Measurements from ENCODE around the gene ATP7B. TPM values are rescaled to one million over a fixed set of nuclear protein-coding genes. Genes with fewer than 3 reads are reported as not detected.

The ATP7B gene
- total RNA-seq, 1 donor from 2014 or later = 37.7 TPM

- Histone ChIP-seq H3K4me1 (no peaks in the 10 kb centered on the region), H3K36me3 (peaks cover 0 to 13% of the 10 kb centered on the region in 2 donors), H3K4me3 (no peak overlapping the region), H3K27me3 (no peaks in the 10 kb centered on the region), H3K9me3 (no peaks in the 10 kb centered on the region), H3K27ac (no peak overlapping the region)
- no peak for DNase-seq (ENCODE audit: low spot score in 2 of 2)
- intact Hi-C loops (cut with DNase I) = no loop called here
- no peak for TF ChIP-seq CTCF (IDR thresholded peaks at IDR 0.05)
Measured at GRCh38 chr13:51957377-51958216, 53.7 kb downstream of the ATP7B start.

- no peak for DNase-seq (ENCODE audit: low spot score in 2 of 2)
- Histone ChIP-seq H3K36me3 (peaks cover 0 to 13% of the 10 kb centered on the region in 2 donors), H3K4me3 (no peak overlapping the region), H3K27me3 (no peaks in the 10 kb centered on the region), H3K4me1 (no peaks in the 10 kb centered on the region), H3K9me3 (no peaks in the 10 kb centered on the region), H3K27ac (no peak overlapping the region)
- TF ChIP-seq CTCF (IDR thresholded peaks at IDR 0.05) = no peak
- intact Hi-C loops (cut with DNase I) = no loop called here
Measured at GRCh38 chr13:51956717-51957116, 54.5 kb downstream of the ATP7B start.

GRCh38 chr13:51955816-51956603, 55.2 kb downstream of the ATP7B start:
- H3K27ac ChIP-seq = no peak overlapping the region
- no peak for TF ChIP-seq CTCF (IDR thresholded peaks at IDR 0.05)
- H3K9me3 ChIP-seq = no peaks in the 10 kb centered on the region
- H3K4me3 ChIP-seq = no peak overlapping the region
- peaks cover 0 to 13% of the 10 kb centered on the region in 2 donors for H3K36me3 ChIP-seq
- H3K27me3 ChIP-seq = no peaks in the 10 kb centered on the region
- intact Hi-C loops (cut with DNase I) = no loop called here
- DNase-seq (ENCODE audit: low spot score in 2 of 2) = no peak
- no peaks in the 10 kb centered on the region for H3K4me1 ChIP-seq

GRCh38 chr13:51955281-51955771, 55.9 kb downstream of the ATP7B start:
- Histone ChIP-seq H3K27me3 (no peaks in the 10 kb centered on the region), H3K9me3 (no peaks in the 10 kb centered on the region), H3K4me1 (no peaks in the 10 kb centered on the region), H3K4me3 (no peak overlapping the region), H3K36me3 (peaks cover 0 to 13% of the 10 kb centered on the region in 2 donors), H3K27ac (no peak overlapping the region)
- intact Hi-C loops (cut with DNase I) = no loop called here
- DNase-seq (ENCODE audit: low spot score in 2 of 2) = no peak
- no peak for TF ChIP-seq CTCF (IDR thresholded peaks at IDR 0.05)

- Histone ChIP-seq H3K9me3 (no peaks in the 10 kb centered on the region), H3K36me3 (peaks cover 0 to 13% of the 10 kb centered on the region in 2 donors), H3K4me1 (no peaks in the 10 kb centered on the region), H3K27ac (no peak overlapping the region), H3K4me3 (no peak overlapping the region), H3K27me3 (no peaks in the 10 kb centered on the region)
- no peak for DNase-seq (ENCODE audit: low spot score in 2 of 2)
- no peak for TF ChIP-seq CTCF (IDR thresholded peaks at IDR 0.05)
- intact Hi-C loops (cut with DNase I) = no loop called here
Measured at GRCh38 chr13:51953347-51954195, 57.7 kb downstream of the ATP7B start.

All from ascending aorta (tissue), 2 donors.